Nephron progenitor cell (in vitro differentiated cells): Measurements from ENCODE around the gene FLNC.

ENCODE experiments used
- DNase-seq: peaks from one replicate; pipeline ENCODE4 v3.0.0; 2021
- H3K27ac Mint-ChIP-seq: 2 replicates; pipeline ENCODE4 v1.8.0; 2021; ENCODE audit warnings: mild to moderate bottlenecking, moderate library complexity, mixed read lengths
- H3K27me3 Mint-ChIP-seq: 2 replicates; pipeline ENCODE4 v1.8.0; 2021; ENCODE audit warnings: mild to moderate bottlenecking, low read depth, mixed read lengths; ENCODE audit not compliant: poor library complexity
- H3K36me3 Mint-ChIP-seq: 2 replicates; pipeline ENCODE4 v1.8.0; 2021; ENCODE audit warnings: low read depth, mixed read lengths
- H3K4me1 Mint-ChIP-seq: 2 replicates; pipeline ENCODE4 v1.8.0; 2021; ENCODE audit warnings: mixed read lengths
- H3K4me3 Mint-ChIP-seq: 2 replicates; pipeline ENCODE4 v1.8.0; 2021; ENCODE audit warnings: mild to moderate bottlenecking, moderate library complexity, mixed read lengths
- H3K9me3 Mint-ChIP-seq: 2 replicates; pipeline ENCODE4 v1.8.0; 2021; ENCODE audit warnings: mild to moderate bottlenecking, moderate library complexity, mixed read lengths
- CTCF ChIP-seq: fragments of 200-600 bp; sonication (generic); IDR thresholded peaks from 2 replicates; pipeline ENCODE4 v1.5.0; 2021; ENCODE audit warnings: antibody characterized with exemption

The FLNC gene

GRCh38 chr7:128877756-128878120, 47.5 kb downstream of the FLNC start:
- Mint-ChIP-seq H3K4me3 (no peak overlapping the region), H3K4me1 (peaks cover 26% of the 10 kb centered on the region), H3K36me3 (no peaks in the 10 kb centered on the region), H3K27ac (no peak overlapping the region), H3K9me3 (no peaks in the 10 kb centered on the region), H3K27me3 (peaks cover 3% of the 10 kb centered on the region)
- DNase-seq, result no peak
- TF ChIP-seq CTCF, result no peak

DNA sequence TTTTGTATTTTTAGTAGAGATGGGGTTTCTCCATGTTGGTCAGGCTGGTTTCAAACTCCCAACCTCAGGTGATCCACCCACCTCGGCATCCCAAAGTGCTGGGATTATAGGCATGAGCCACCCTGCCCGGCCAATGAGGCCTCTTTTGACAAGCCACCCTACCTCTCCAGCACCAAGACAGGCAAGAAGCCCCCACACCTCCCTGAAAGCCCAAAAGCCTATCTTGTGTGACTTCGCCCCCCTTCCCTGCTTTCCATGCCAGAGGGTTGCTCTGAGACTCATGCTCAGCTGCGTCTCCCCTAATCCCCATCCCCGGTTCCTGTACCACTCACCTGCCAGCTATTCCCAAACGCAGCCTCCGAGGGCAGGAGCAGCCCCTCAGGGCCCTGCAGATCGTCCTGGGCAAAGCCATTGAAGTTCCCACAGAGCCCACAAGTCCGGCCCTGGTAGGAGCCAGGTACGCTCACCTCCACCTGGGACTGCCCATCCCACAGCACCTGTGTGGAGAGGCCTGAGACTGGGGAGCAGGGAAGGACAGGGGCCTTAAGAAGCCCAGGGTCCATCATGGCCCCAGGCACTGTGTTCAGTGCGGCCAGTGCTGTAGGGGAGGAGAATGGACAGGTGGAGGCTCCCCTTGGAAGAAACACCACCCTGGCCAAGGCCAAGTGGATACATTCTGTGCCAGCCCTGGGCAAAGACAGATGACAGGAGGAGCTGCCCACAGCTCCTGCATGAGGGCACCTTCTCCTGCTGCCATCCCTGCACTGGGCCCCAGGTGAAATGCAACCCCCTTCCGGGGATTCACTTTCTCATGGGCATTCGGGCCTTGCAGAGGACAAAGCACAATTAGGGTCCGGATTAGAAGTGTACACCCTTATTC, 48.3 kb downstream of the FLNC start:
- H3K9me3 Mint-ChIP-seq, result no peaks in the 10 kb centered on the region
- no peak for DNase-seq

GRCh38 chr7:128879461-128879938, 49.3 kb downstream of the FLNC start:
- H3K4me3 Mint-ChIP-seq, result no peak overlapping the region
- no peaks in the 10 kb centered on the region for H3K9me3 Mint-ChIP-seq
- H3K36me3 Mint-ChIP-seq, result no peaks in the 10 kb centered on the region
- H3K4me1 Mint-ChIP-seq, result peaks cover 26% of the 10 kb centered on the region
- no peak for DNase-seq
- H3K27me3 Mint-ChIP-seq, result peaks cover 3% of the 10 kb centered on the region
- no peak overlapping the region for H3K27ac Mint-ChIP-seq
- TF ChIP-seq CTCF, result no peak

More for the DNA sequence above, 48.3 kb downstream of the FLNC start:
- Mint-ChIP-seq H3K27ac (no peak overlapping the region), H3K27me3 (peaks cover 3% of the 10 kb centered on the region), H3K4me1 (peaks cover 20% of the 10 kb centered on the region), H3K36me3 (no peaks in the 10 kb centered on the region), H3K4me3 (no peak overlapping the region)
- TF ChIP-seq CTCF, result no peak

- no peak overlapping the region for H3K4me3 Mint-ChIP-seq
- peaks cover 23% of the 10 kb centered on the region for H3K4me1 Mint-ChIP-seq
- peak; percentile 82 for TF ChIP-seq CTCF
- DNase-seq, result peak; percentile 76
- H3K36me3 Mint-ChIP-seq, result no peaks in the 10 kb centered on the region
- H3K9me3 Mint-ChIP-seq, result no peaks in the 10 kb centered on the region
- no peak overlapping the region for H3K27ac Mint-ChIP-seq
- H3K27me3 Mint-ChIP-seq, result peaks cover 2% of the 10 kb centered on the region
Observed at GRCh38 chr7:128879939-128880746, 49.9 kb downstream of the FLNC start.

GRCh38 chr7:128880791-128881457, 50.7 kb downstream of the FLNC start:
- no peak for DNase-seq
- peaks cover 20% of the 10 kb centered on the region for H3K4me1 Mint-ChIP-seq
- H3K27me3 Mint-ChIP-seq, result no peaks in the 10 kb centered on the region
- TF ChIP-seq CTCF, result no peak
- no peak overlapping the region for H3K27ac Mint-ChIP-seq
- H3K4me3 Mint-ChIP-seq, result no peak overlapping the region
- H3K9me3 Mint-ChIP-seq, result no peaks in the 10 kb centered on the region
- no peaks in the 10 kb centered on the region for H3K36me3 Mint-ChIP-seq
